ENCODE results near the gene PHF2.

- no peak for TF ChIP-seq CTCF (IDR thresholded peaks at IDR 0.05)
- TF ChIP-seq POLR2A (IDR thresholded peaks at IDR 0.05), result no peak
Observed at GRCh38 chr9:93677048-93677571, 100.7 kb downstream of the PHF2 start.

All from thyroid gland (tissue), 4 donors.